ENCODE results near the gene IL17C. TPM values are rescaled to one million over a fixed set of nuclear protein-coding genes. Genes with fewer than 3 reads are reported as not detected.

IL17C gene
- total RNA-seq, 4 donors from 2014 or later, result 2.4 TPM; not detected in 3

DNA sequence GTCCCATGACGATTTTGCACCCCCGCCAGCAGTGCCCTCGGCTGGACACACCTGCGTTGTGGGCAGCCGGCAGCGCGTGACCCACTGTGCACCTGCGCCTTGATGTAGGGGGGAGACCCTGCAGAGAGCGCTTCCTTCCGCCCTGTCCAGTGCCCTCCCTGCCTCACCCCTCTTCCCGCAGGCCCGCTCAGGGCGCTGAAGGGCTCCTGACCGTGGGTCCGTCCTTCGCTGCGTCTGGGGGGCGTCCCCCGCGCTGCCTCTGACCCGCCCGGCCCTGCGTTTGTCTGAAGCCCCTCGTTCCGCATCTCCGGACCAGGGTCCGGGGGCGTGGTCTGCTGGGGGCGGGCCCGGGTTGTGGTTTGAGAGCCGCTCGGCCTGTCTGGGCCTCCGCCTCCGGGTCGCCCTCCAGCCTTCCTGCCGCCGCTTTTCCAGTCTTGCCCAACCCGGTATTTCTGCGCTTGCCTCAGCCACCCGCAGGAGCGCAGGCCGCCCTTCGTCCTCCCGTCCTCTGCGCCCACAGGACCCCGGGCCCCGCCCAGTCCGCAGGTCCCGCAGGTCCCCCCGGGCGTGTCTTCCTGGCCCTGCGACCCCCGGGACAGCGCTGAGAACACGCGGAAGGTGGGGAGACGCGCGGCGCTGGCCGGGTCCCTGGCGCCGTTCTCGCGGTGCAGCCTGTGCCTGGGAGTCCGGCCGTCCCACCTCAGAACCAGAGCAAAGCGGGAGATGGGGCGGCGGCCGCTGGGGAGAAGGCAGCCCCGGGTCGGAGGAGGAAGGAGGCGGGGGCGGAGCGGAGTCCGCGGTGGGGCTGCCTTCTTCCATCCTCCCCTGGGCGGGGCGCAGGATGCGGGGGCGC lies 4.0 kb upstream of the IL17C start:
- 10 to 27% methylated on average over 2 to 10 of the region's 82 CpGs for WGBS, 2 donors
- intact Hi-C loops (cut with DNase I), result loop anchor here (2.0 kb wide), 1 partner anchor 30 kb away; no protein-coding TSS in a partner anchor
- no peak for DNase-seq
- Histone ChIP-seq H3K4me1 (peaks cover 15 to 36% (median 26%) of the 10 kb centered on the region in 3 donors), H3K27me3 (peaks cover 10 to 61% (median 16%) of the 10 kb centered on the region in 4 donors), H3K4me3 (peak overlapping the region; percentile 25 to 59 (median 41)), H3K27ac (peak overlapping the region; percentile 14 to 54 (median 32)), H3K9me3 (no peaks in the 10 kb centered on the region), H3K36me3 (peaks cover 5 to 33% (median 15%) of the 10 kb centered on the region in 3 donors)
- TF ChIP-seq POLR2A (IDR thresholded peaks at IDR 0.05) (peak in 1 of 4 donors; percentile 7), CTCF (IDR thresholded peaks at IDR 0.05) (no peak)

GRCh38 chr16:88634994-88635670 lies 3.2 kb upstream of the IL17C start:
- Histone ChIP-seq H3K4me1 (peaks cover 15 to 41% (median 27%) of the 10 kb centered on the region in 3 donors), H3K36me3 (peaks cover 5 to 26% (median 9%) of the 10 kb centered on the region in 3 donors), H3K27ac (peak overlapping the region in 2 of 4 donors; percentile 14 to 49), H3K9me3 (no peaks in the 10 kb centered on the region), H3K27me3 (peaks cover 12 to 69% (median 18%) of the 10 kb centered on the region in 4 donors), H3K4me3 (peak overlapping the region; percentile 25 to 59 (median 41))
- DNase-seq, result no peak
- no peak for TF ChIP-seq CTCF (IDR thresholded peaks at IDR 0.05)
- TF ChIP-seq POLR2A (IDR thresholded peaks at IDR 0.05), result no peak
- WGBS, 2 donors, result 24 to 26% methylated on average over 14 to 24 of the region's 28 CpGs
- intact Hi-C loops (cut with DNase I), result loop anchor here (2.0 kb wide), 1 partner anchor 30 kb away; no protein-coding TSS in a partner anchor

DNA sequence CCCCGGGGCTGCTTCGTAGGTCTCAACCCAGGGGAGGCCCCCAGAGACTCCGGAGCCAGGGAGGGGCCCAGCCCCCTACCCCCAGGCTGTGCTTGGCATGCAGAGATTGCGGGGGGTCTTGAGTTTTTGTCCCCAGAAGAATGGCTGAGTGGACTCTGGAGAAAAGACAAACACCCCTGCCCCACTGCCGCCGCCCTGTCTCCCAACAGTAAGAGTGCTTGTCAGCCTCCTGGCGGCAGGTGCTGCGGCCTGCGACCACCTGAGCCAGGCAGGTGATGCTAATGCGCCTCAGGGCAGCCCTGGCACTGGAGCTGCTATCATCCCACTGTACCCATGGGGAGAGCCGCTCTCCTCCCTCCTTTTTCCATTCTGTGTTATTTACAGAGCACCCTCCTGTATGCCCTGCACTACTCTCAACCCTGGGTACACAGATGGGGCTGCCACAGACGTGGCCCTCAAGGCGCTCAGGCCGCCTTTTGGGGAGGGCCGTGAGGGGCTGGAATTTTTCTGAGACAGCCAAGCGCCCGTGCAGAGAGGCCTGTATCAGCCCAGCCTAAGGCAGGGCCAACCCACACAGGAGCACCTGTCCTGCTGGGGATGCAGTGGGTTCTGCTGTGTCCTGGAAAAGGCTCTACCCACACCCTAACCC lies 2.6 kb upstream of the IL17C start:
- Histone ChIP-seq H3K4me1 (peaks cover 15 to 41% (median 27%) of the 10 kb centered on the region in 3 donors), H3K27me3 (peaks cover 15 to 75% (median 18%) of the 10 kb centered on the region in 4 donors), H3K9me3 (no peaks in the 10 kb centered on the region), H3K4me3 (no peak overlapping the region), H3K27ac (no peak overlapping the region), H3K36me3 (peaks cover 5 to 19% (median 9%) of the 10 kb centered on the region in 3 donors)
- WGBS, 2 donors, result 71 to 83% methylated on average over 4 to 6 of the region's 17 CpGs
- DNase-seq, result no peak
- TF ChIP-seq CTCF (IDR thresholded peaks at IDR 0.05) (no peak), POLR2A (IDR thresholded peaks at IDR 0.05) (no peak)
- intact Hi-C loops (cut with DNase I), result loop anchor here (2.0 kb wide), 1 partner anchor 31 kb away; no protein-coding TSS in a partner anchor

- Histone ChIP-seq H3K4me1 (peaks cover 15 to 41% (median 27%) of the 10 kb centered on the region in 3 donors), H3K4me3 (no peak overlapping the region), H3K27ac (no peak overlapping the region), H3K27me3 (peaks cover 15 to 81% (median 18%) of the 10 kb centered on the region in 4 donors), H3K36me3 (peaks cover 0 to 10% (median 9%) of the 10 kb centered on the region in 3 donors), H3K9me3 (no peaks in the 10 kb centered on the region)
- no peak for DNase-seq
- 43 to 72% methylated on average over 7 to 14 of the region's 23 CpGs for WGBS, 2 donors
- intact Hi-C loops (cut with DNase I), result no loop called here
- no peak for TF ChIP-seq CTCF (IDR thresholded peaks at IDR 0.05)
- TF ChIP-seq POLR2A (IDR thresholded peaks at IDR 0.05), result no peak
These were observed 1.7 kb upstream of the IL17C start for GRCh38 chr16:88636488-88637265.
